Left forelimb (tissue), 1 donor: ENCODE results near the gene TFAP2C.
"Not testable (repeated sequence)": the region's sequence is repeated elsewhere in the genome, so short reads cannot be mapped to it uniquely, and the experiment has no call there.

Source experiments
- DNase-seq: peaks from one replicate; pipeline ENCODE4 v3.0.0-alpha.2; 2018; ENCODE audit warnings: low spot score

TFAP2C gene

GRCh38 chr20:56616716-56617115 is 12.4 kb upstream of the TFAP2C start:
- no peak for DNase-seq

DNA sequence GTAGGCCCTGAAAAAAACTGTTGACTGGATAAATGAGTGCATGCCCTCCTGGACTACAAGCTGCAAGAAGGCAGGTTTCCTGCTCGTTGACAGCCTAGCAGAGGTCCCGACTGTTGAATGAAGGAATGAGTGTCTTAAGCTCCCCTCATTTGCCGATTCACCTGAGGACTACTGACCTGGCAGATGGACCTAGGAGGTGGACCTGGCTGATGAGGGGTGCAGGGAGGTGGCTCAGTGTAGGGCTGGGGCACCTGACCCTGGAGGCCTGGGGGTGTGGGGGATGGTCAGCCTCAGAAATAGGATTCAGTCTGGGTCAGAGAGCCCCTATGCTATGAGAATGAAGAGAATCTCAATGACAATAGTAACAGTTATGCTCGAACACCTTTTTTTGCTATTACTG is 11.6 kb upstream of the TFAP2C start:
- DNase-seq: no peak

- DNase-seq: no peak
Observed at GRCh38 chr20:56621730-56622129, 7.4 kb upstream of the TFAP2C start.

DNA sequence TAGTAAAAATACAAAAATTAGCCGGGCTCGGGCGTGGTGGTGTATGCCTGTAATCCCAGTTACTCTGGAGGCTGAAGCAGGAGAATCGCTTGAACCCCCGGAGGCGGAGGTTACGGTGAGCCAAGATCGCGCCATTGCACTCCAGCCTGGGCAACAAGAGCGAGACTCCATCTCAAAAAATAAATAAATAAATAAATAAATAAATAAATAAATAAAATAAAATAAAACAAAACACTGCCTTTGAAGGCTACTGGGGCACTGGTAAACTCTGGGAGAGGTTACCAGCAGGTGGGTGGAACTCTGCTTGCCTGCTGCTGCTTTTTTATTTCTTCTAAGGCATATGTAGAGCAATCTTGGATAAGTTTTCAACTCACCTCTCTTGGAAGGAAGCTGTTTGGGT is 5.2 kb upstream of the TFAP2C start:
- DNase-seq: not testable (repeated sequence)

- DNase-seq: no peak
Observed at GRCh38 chr20:56624786-56625681, 4.1 kb upstream of the TFAP2C start.

- no peak for DNase-seq
Observed at GRCh38 chr20:56625837-56626236, 3.3 kb upstream of the TFAP2C start.

DNA sequence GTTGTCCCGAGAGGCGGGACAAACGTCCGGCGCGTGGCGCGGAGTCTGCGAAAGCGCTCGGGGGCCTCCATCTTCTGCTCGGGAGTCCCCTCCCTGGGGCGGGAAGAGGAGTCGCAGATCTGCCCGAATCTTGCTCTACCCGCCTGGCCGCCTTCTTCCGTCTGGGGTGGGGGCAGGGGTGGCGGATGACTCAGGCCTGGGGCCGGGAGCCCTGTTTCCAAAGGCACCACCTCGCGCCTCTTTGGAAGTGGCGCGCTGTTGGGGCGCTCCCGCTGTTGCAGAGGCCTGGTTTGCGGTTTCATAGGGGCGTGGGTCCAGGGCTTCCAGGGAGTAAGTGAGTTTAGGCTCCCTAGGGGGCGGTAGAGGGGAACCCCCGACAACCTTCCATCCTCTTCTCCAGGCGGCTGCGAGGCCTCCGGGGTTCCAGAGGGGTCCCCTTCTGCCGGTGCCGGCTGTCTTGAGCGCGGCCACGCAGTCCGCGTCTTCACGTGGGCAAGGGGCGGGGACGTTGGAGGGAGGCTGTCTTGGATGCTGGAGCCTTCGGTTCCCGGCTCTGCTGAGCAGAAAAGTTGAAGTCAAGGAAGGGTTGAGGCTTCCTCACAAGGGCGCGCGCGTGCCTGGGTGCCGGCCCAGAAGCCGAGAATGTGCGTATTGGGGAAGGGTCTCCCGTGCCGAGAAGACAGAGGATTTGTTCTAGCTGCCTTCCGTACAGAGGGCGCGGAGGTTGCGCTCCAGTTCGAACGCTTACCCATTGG is 2.6 kb upstream of the TFAP2C start:
- no peak for DNase-seq

DNA sequence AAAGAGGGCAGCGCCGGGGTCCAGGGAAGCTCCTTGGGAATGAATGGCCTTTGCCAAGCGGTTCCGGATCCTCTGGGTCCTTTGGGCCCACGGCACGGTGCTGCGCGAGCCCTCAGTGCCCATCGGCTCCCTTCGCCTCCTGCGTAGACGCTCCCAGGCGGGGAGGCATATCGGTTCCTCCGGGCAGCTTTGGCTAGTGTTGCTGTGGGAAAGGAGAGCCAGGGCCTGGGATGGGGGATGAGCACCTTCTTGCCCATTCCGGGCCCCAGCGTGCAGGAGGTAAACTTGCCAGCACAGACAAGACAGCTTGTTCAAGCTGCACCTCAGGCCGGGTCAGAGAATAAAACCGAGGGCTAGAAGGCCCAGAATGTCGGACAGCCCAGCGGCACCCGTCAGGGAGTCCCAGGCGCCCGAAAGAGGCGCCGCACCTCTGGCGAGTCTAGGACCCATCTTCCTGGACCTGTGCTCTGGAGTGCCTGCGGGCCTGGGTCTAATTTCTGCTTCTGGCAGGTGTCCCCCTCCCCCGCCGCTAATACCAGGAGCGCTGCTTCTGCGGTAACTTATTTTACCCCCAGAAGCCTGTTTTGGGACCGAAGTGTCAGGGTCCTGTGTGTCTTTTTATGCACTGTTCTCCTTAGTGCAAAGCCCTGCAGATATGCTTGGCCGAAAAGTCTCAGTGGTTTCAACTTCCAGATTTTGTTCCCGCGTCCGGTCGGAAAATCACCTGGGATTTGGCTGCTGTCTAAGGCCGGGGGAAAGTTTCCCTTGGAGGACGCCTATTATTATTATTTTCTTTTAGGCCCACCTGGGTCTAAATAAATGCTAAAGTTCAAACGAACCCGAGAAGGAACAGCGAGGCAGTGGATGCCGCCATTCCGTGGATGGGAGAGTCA is 1.7 kb upstream of the TFAP2C start:
- DNase-seq: no peak

GRCh38 chr20:56628015-56628872 is 862 bp upstream of the TFAP2C start:
- no peak for DNase-seq

DNA sequence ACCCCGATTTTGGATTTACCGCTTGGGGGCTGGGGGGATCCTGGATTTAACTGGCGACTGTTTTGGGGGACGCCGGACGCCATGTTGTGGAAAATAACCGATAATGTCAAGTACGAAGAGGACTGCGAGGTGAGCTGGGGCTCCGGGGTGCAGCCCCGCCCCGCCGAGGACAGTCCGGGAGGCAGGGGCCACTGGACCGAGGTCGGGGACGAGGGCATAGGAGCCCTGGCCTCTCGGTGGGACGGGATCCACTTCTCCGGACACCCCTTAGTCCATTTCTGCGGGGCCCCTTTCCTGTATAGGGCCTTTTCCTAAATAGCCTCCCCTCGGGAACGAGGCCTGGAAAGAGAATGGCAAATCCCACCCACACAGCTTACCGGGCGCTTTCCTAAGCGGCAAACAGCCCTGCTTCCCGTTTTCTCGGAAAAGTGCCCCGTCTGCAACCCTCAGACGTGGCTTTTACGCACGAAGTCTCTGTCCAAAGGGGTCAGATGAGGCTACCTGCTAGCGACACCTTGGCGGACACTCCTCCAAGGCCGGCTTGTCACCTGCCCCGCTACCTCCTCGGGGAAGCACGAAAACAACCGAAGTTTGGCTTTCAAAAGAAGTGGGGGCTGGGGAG is 469 bp downstream of the TFAP2C start:
- no peak for DNase-seq

DNA sequence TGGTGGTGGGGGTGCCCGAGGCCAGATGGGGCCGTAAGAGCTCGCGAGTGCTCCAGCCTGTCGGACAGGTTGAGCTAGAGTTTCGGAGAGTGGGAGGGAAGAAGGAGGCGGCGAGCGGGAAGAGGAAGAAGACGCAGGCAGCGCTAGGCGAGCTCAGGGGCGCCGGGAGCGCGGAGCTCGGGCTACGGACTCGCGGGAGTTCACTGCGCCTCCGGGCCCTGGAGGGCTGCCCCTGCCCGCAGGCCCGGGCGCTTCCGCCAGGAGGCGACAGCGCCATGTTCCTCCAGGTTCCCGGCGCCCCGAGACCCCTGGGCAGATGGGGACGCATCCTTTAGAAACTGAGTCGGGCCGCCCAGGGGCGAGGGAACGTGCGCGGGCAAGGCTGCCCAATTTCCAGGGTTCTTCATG is 984 bp downstream of the TFAP2C start:
- DNase-seq: no peak

- DNase-seq: no peak
Observed at GRCh38 chr20:56630506-56631317, 1.6 kb downstream of the TFAP2C start.

DNA sequence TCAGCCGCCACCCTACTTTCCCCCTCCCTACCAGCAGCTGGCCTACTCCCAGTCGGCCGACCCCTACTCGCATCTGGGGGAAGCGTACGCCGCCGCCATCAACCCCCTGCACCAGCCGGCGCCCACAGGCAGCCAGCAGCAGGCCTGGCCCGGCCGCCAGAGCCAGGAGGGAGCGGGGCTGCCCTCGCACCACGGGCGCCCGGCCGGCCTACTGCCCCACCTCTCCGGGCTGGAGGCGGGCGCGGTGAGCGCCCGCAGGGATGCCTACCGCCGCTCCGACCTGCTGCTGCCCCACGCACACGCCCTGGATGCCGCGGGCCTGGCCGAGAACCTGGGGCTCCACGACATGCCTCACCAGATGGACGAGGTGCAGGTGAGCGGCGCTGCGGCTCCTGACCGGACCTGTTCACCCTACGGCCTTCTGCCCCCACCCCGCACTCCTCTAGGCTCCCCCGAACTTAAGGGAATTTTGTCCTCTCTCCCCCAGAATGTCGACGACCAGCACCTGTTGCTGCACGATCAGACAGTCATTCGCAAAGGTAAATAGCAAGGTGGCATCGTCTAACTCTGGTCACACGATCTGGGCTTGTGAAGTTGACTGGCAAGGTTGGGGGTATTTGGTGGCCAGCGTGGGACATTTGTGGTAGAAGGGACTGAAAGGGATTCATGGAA is 2.3 kb downstream of the TFAP2C start:
- no peak for DNase-seq

GRCh38 chr20:56631990-56632327 is 2.9 kb downstream of the TFAP2C start:
- DNase-seq: no peak

GRCh38 chr20:56634307-56634706 is 5.2 kb downstream of the TFAP2C start:
- no peak for DNase-seq

DNA sequence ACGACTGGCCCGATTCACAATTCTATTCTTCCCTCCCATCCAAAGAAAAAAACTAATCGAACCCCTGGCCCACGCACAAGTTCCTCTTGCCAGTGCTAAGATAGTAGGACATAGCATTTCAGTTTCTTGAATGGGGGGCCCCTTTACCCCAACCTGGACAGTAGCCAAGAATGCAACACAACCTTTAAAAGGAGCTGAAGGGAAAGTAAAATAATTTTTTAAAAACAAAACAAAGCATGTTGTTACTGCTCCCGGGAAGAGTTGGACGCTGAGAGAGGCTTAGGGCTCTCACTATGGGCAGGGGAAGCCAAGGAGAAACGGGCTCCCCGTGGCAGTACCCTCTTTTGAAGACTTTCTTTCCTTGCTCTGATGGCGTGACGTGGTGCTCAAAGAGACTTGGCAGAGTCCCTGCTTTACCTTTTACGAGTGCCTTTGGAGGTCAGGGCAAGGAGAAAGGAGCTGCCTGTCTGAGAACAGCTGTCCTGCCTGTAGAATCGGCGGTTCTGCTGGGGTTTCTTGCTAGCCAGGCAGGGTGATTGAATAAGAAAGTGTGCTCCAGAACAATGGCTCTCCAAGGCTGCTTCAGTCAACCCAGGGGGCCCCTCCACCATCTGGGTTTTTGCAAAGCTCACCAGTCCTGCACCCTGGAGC is 5.8 kb downstream of the TFAP2C start:
- DNase-seq: no peak

- no peak for DNase-seq
Observed at GRCh38 chr20:56636716-56637115, 7.6 kb downstream of the TFAP2C start.

DNA sequence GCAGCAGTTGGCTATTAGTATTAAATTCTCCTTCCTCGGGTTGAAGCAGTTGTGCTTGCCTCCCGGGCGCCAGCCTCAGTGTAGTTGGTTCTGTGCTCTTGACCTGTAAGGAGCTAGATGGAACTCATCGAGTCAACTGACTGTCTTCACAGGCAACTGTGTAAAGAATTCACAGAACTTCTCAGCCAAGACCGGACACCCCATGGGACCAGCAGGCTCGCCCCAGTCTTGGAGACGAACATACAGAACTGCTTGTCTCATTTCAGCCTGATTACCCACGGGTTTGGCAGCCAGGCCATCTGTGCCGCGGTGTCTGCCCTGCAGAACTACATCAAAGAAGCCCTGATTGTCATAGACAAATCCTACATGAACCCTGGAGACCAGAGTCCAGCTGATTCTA is 8.5 kb downstream of the TFAP2C start:
- no peak for DNase-seq

- no peak for DNase-seq
Observed at GRCh38 chr20:56646599-56646998, 17.5 kb downstream of the TFAP2C start.
